HG03025 (cell line): ENCODE results near the gene SLC43A1.

Experiments used
- ATAC-seq: cut with Tn5 transposase; IDR thresholded peaks from one replicate; pipeline ENCODE4 v1.9.1; 2021; ENCODE audit warnings: mild to moderate bottlenecking, moderate library complexity; ENCODE audit not compliant: unreplicated experiment, low FRiP score

The SLC43A1 gene

GRCh38 chr11:57439786-57440185, 75.7 kb downstream of the SLC43A1 start:
- ATAC-seq: no peak

- ATAC-seq: no peak
Observed at GRCh38 chr11:57438345-57439285, 76.9 kb downstream of the SLC43A1 start.

DNA sequence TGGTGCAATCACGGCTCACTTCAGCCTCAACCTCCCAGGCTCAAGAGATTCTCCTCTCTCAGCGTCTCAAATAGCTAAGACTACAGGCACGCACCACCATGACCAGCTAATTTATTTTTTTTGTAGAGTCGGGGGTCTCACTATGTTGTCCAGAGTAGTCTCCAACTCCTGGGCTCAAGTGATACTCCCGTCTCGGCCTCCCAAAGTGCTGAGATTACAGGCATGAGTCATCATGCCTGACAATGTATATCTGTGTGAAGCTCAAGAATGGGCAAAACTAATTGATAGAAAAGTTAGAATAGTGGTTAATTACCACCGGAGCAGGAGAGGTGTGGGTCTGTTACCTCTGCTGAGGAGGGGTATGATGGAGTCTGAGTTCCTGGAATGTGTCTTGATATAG, 79.5 kb downstream of the SLC43A1 start:
- no peak for ATAC-seq

- no peak for ATAC-seq
Observed at GRCh38 chr11:57434640-57435546, 80.6 kb downstream of the SLC43A1 start.
